ENCODE data around the gene PPFIA4. TPM values are rescaled to one million over a fixed set of nuclear protein-coding genes. Genes with fewer than 3 reads are reported as not detected.

The PPFIA4 gene
- polyA plus RNA-seq, 1 of the 3 experiments (the other 2 are of a cell fraction): 4.4 TPM

GRCh38 chr1:203121186-203122015 lies 95.1 kb downstream of the PPFIA4 start:
- WGBS (ENCODE audit: low lambda C conversion rate): 76% methylated on average over 11 of the region's 11 CpGs
- Histone ChIP-seq H3K9me2 (no peaks in the 10 kb centered on the region), H3F3A (replicated peaks; ENCODE audit: insufficient read depth) (no peaks in the 10 kb centered on the region), H3K27ac (ENCODE audit: low read depth in 2 of 2, low read length in 1 of 2) (no peak overlapping the region), H3K27me3 (ENCODE audit: insufficient read depth) (peaks cover 4% of the 10 kb centered on the region; the same call in 1 of the 2 replicates), H3K9ac (no peak overlapping the region), H2AFZ (ENCODE audit: low read depth) (no peak overlapping the region), H3K4me2 (no peak overlapping the region), H3K9me3 (no peaks in the 10 kb centered on the region), H4K20me1 (ENCODE audit: insufficient read depth) (no peaks in the 10 kb centered on the region), H3K4me1 (ENCODE audit: control insufficient read depth in 1 of 2, insufficient read depth in 2 of 2, low read depth in 1 of 2, low read length in 1 of 2) (peaks cover 11 to 13% of the 10 kb centered on the region in 2 experiments), H3K79me2 (ENCODE audit: insufficient read depth) (no peaks in the 10 kb centered on the region), H3K36me3 (replicated peaks in 1 of 2; ENCODE audit: control insufficient read depth in 1 of 2, insufficient read depth in 2 of 2, low read length in 1 of 2) (no peaks in the 10 kb centered on the region), H3K4me3 (ENCODE audit: low read depth in 2 of 2, low read length in 1 of 2) (no peak overlapping the region)
- POLR2A ChIA-PET: interaction anchor here (0.7 kb wide), 1 partner anchor 154 kb away, joined by 3 read pairs; no protein-coding TSS in a partner anchor
- no peak for DNase-seq
- TF ChIP-seq SIN3A (IDR thresholded peaks at IDR 0.05; ENCODE audit: borderline replicate concordance, low read depth, low read length): no peak
- no peak for TF ChIP-seq MXI1 (IDR thresholded peaks at IDR 0.05; ENCODE audit: low read depth, low read length)
- no peak for TF ChIP-seq CHD2 (IDR thresholded peaks at IDR 0.05; ENCODE audit: low read length, partially characterized antibody)
- TF ChIP-seq FOSL2 (IDR thresholded peaks at IDR 0.05; ENCODE audit: borderline replicate concordance, low read depth): no peak
- TF ChIP-seq NFIC (IDR thresholded peaks at IDR 0.05; ENCODE audit: borderline replicate concordance): no peak
- TF ChIP-seq POLR2AphosphoS5 (IDR thresholded peaks at IDR 0.05; ENCODE audit: low read depth, low read length): no peak
- no peak for TF ChIP-seq GATA2 (CRISPR knock-in tag; IDR thresholded peaks at IDR 0.05)
- TF ChIP-seq ZBTB33 (IDR thresholded peaks at IDR 0.05; ENCODE audit: borderline replicate concordance, low read depth): no peak
- no peak for TF ChIP-seq RXRA (IDR thresholded peaks at IDR 0.05; ENCODE audit: borderline replicate concordance, low read depth)
- TF ChIP-seq CTCF (IDR thresholded peaks at IDR 0.05): no peak
- TF ChIP-seq TEAD4 (IDR thresholded peaks at IDR 0.05; ENCODE audit: borderline replicate concordance, insufficient read depth): no peak
- TF ChIP-seq PBX3 (IDR thresholded peaks at IDR 0.05): no peak
- CTCF ChIA-PET: interaction anchor here (0.7 to 26.1 kb wide), 8 partner anchors 11 to 148 kb away, joined by 3 to 602 read pairs (median 30); no protein-coding TSS in a partner anchor
